Kidney glomerular epithelial cell (primary cell): ENCODE results near the gene DNAH1.

Experiments
- DNase-seq: peaks from one replicate; lab custom pipeline; 2025; lab: John Stamatoyannopoulos, UW

The DNAH1 gene

GRCh38 chr3:52403271-52403841 lies 87.2 kb downstream of the DNAH1 start:
- DNase-seq, result no peak

GRCh38 chr3:52403955-52404354 lies 87.8 kb downstream of the DNAH1 start:
- DNase-seq, result no peak

- DNase-seq, result no peak
Observed at GRCh38 chr3:52404391-52404790, 88.3 kb downstream of the DNAH1 start.

GRCh38 chr3:52405066-52405465 lies 88.9 kb downstream of the DNAH1 start:
- no peak for DNase-seq

- DNase-seq, result no peak
Observed at GRCh38 chr3:52405601-52406110, 89.5 kb downstream of the DNAH1 start.

- no peak for DNase-seq
Observed at GRCh38 chr3:52406231-52406661, 90.1 kb downstream of the DNAH1 start.

- no peak for DNase-seq
Observed at GRCh38 chr3:52406791-52407510, 90.8 kb downstream of the DNAH1 start.

- no peak for DNase-seq
Observed at GRCh38 chr3:52407779-52408178, 91.7 kb downstream of the DNAH1 start.

- no peak for DNase-seq
Observed at GRCh38 chr3:52408466-52408865, 92.3 kb downstream of the DNAH1 start.

GRCh38 chr3:52415800-52416199 lies 99.7 kb downstream of the DNAH1 start:
- no peak for DNase-seq

GRCh38 chr3:52420388-52420787 lies 104.3 kb downstream of the DNAH1 start:
- DNase-seq, result no peak

- no peak for DNase-seq
Observed at GRCh38 chr3:52422669-52423068, 106.5 kb downstream of the DNAH1 start.

- DNase-seq, result no peak
Observed at GRCh38 chr3:52423173-52423572, 107.1 kb downstream of the DNAH1 start.

GRCh38 chr3:52428151-52429005 lies 112.3 kb downstream of the DNAH1 start:
- peak; percentile 40 for DNase-seq

- DNase-seq, result no peak
Observed at GRCh38 chr3:52429031-52429430, 112.9 kb downstream of the DNAH1 start.

GRCh38 chr3:52429779-52430415 lies 113.8 kb downstream of the DNAH1 start:
- no peak for DNase-seq

GRCh38 chr3:52430416-52430810 lies 114.3 kb downstream of the DNAH1 start:
- DNase-seq, result no peak

- DNase-seq, result no peak
Observed at GRCh38 chr3:52431459-52432223, 115.5 kb downstream of the DNAH1 start.

- DNase-seq, result no peak
Observed at GRCh38 chr3:52432225-52432624, 116.1 kb downstream of the DNAH1 start.

GRCh38 chr3:52432691-52433141 lies 116.6 kb downstream of the DNAH1 start:
- DNase-seq, result no peak

- no peak for DNase-seq
Observed at GRCh38 chr3:52433328-52433995, 117.3 kb downstream of the DNAH1 start.
